Measurements from ENCODE around the gene CDKN2AIP.

- no peak for TF ChIP-seq CTCF (IDR thresholded peaks at IDR 0.05)
- TF ChIP-seq POLR2A (IDR thresholded peaks at IDR 0.05): no peak
Measured at GRCh38 chr4:183431614-183432013, 12.8 kb upstream of the CDKN2AIP start.

All from stomach (tissue), 4 donors.